Globus pallidus (tissue), 1 donor: ENCODE measurements around the gene PPARA.
"Not testable (repeated sequence)": the region's sequence is repeated elsewhere in the genome, so short reads cannot be mapped to it uniquely, and the experiment has no call there.

Source experiments
- DNase-seq: peaks from one replicate; pipeline ENCODE4 v3.0.0-alpha.2; 2015; ENCODE audit warnings: low spot score

PPARA gene

GRCh38 chr22:46172522-46173110, 22.3 kb downstream of the PPARA start:
- no peak for DNase-seq

- no peak for DNase-seq
These were observed 22.8 kb downstream of the PPARA start for GRCh38 chr22:46173152-46173551.

- DNase-seq: no peak
These were observed 25.3 kb downstream of the PPARA start for GRCh38 chr22:46175631-46176030.

GRCh38 chr22:46176508-46177003, 26.2 kb downstream of the PPARA start:
- DNase-seq: no peak

GRCh38 chr22:46178755-46179505, 28.6 kb downstream of the PPARA start:
- no peak for DNase-seq

- DNase-seq: no peak
These were observed 29.4 kb downstream of the PPARA start for GRCh38 chr22:46179748-46180147.

GRCh38 chr22:46180370-46181137, 30.2 kb downstream of the PPARA start:
- no peak for DNase-seq

GRCh38 chr22:46183733-46184132, 33.4 kb downstream of the PPARA start:
- no peak for DNase-seq

- no peak for DNase-seq
These were observed 35.0 kb downstream of the PPARA start for GRCh38 chr22:46185283-46185682.

GRCh38 chr22:46187862-46188261, 37.5 kb downstream of the PPARA start:
- DNase-seq: no peak

GRCh38 chr22:46192210-46192993, 42.1 kb downstream of the PPARA start:
- DNase-seq: no peak

GRCh38 chr22:46193898-46194310, 43.6 kb downstream of the PPARA start:
- DNase-seq: no peak

GRCh38 chr22:46195487-46196165, 45.3 kb downstream of the PPARA start:
- no peak for DNase-seq

GRCh38 chr22:46196278-46196677, 46.0 kb downstream of the PPARA start:
- no peak for DNase-seq

- DNase-seq: no peak
These were observed 47.9 kb downstream of the PPARA start for GRCh38 chr22:46198274-46198673.

- not testable (repeated sequence) for DNase-seq
These were observed 48.5 kb downstream of the PPARA start for GRCh38 chr22:46198806-46199205.

GRCh38 chr22:46201059-46201757, 50.9 kb downstream of the PPARA start:
- DNase-seq: no peak

GRCh38 chr22:46202897-46203600, 52.7 kb downstream of the PPARA start:
- DNase-seq: no peak

GRCh38 chr22:46203601-46203980, 53.3 kb downstream of the PPARA start:
- no peak for DNase-seq

GRCh38 chr22:46209262-46209661, 58.9 kb downstream of the PPARA start:
- no peak for DNase-seq
